ENCODE results near the gene BOC.

Gene BOC

GRCh38 chr3:113330742-113331141 is 119.4 kb downstream of the BOC start:
- TF ChIP-seq, protein P1, sequence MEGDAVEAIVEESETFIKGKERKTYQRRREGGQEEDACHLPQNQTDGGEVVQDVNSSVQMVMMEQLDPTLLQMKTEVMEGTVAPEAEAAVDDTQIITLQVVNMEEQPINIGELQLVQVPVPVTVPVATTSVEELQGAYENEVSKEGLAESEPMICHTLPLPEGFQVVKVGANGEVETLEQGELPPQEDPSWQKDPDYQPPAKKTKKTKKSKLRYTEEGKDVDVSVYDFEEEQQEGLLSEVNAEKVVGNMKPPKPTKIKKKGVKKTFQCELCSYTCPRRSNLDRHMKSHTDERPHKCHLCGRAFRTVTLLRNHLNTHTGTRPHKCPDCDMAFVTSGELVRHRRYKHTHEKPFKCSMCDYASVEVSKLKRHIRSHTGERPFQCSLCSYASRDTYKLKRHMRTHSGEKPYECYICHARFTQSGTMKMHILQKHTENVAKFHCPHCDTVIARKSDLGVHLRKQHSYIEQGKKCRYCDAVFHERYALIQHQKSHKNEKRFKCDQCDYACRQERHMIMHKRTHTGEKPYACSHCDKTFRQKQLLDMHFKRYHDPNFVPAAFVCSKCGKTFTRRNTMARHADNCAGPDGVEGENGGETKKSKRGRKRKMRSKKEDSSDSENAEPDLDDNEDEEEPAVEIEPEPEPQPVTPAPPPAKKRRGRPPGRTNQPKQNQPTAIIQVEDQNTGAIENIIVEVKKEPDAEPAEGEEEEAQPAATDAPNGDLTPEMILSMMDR (IDR thresholded peaks at IDR 0.05; ENCODE audit: extremely low read depth, insufficient read depth, missing control alignments): no peak
- in situ Hi-C loops (cut with MboI; ENCODE audit: low pct_unique_long_range_greater_than_20kb, low sequenced_read_pairs, unreplicated experiment): no loop called here
- DNase-seq (ENCODE audit: low spot score): no peak

DNA sequence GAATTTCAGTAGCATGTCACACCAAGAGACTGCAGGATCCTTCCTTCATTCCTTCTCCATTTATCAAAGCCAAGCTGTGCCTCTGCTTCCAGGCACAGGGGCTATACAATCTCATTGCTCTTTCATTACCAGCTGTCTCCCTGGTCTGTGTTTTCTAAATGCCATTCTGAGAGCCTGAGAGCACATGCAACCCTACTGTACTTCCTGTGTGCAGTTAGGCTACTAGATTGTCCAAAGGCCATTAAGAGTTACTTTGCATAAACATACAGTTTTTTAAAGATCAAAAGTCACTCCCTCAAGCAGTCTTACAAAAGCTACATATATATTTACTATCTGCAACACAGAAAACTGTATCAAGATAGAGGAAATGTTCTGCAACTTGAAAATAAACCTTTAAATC is 119.8 kb downstream of the BOC start:
- DNase-seq (ENCODE audit: low spot score): no peak
- TF ChIP-seq, protein P1 (IDR thresholded peaks at IDR 0.05; ENCODE audit: extremely low read depth, insufficient read depth, missing control alignments): no peak
- in situ Hi-C loops (cut with MboI; ENCODE audit: low pct_unique_long_range_greater_than_20kb, low sequenced_read_pairs, unreplicated experiment): no loop called here
